Sigmoid colon (tissue), 7 donors: ENCODE data around the gene GMEB1. TPM values are rescaled to one million over a fixed set of nuclear protein-coding genes. Genes with fewer than 3 reads are reported as not detected.
"Not testable (repeated sequence)": the region's sequence is repeated elsewhere in the genome, so short reads cannot be mapped to it uniquely, and the experiment has no call there.

Source experiments
- DNase-seq: peaks from one replicate; pipeline ENCODE4 v3.0.0-alpha.2; 2019
- H3K27ac ChIP-seq, 4 donors: fragments of 200-600 bp; sonication (generic); one replicate each; pipeline ENCODE4 v1.5.1; 2016 to 2019; ENCODE audit warnings: mild to moderate bottlenecking in 1 of 4
- H3K27me3 ChIP-seq, 3 donors: fragments of 200-600 bp; sonication (generic); one replicate each; pipeline ENCODE4 v1.5.1; 2019; ENCODE audit warnings: mild to moderate bottlenecking in 1 of 3
- H3K36me3 ChIP-seq, 4 donors: fragments of 200-600 bp; sonication (generic); one replicate each; pipeline ENCODE4 v1.5.1; 2016 to 2019
- H3K4me1 ChIP-seq, 4 donors: fragments of 200-600 bp; sonication (generic); one replicate each; pipeline ENCODE4 v1.5.1; 2017 to 2019
- H3K4me3 ChIP-seq, 4 donors: fragments of 200-600 bp; sonication (generic); one replicate each; pipeline ENCODE4 v1.5.1; 2017 to 2019; ENCODE audit warnings: mild to moderate bottlenecking in 2 of 4, moderate library complexity in 1 of 4
- H3K9me3 ChIP-seq, 4 donors: fragments of 200-600 bp in 3 of 4; sonication (generic) in 3 of 4; one replicate each; pipeline versions ENCODE4 v1.5.1 to v1.6.1; 2013 to 2019
- EP300 ChIP-seq, 4 donors: sonication (generic); formaldehyde crosslinking; IDR thresholded peaks; one replicate each; pipeline ENCODE4 v1.6.1; 2017; ENCODE audit warnings: antibody characterized with exemption in 4 of 4
- POLR2A ChIP-seq, 2 donors: fragments of 450-650 bp; IDR thresholded peaks; one replicate each; pipeline ENCODE4 v1.6.1; 2016; ENCODE audit warnings: antibody characterized with exemption in 2 of 2, mild to moderate bottlenecking in 2 of 2, moderate library complexity in 2 of 2
- POLR2AphosphoS5 ChIP-seq, 4 donors: sonication (generic); formaldehyde crosslinking; IDR thresholded peaks; one replicate each; pipeline ENCODE4 v1.6.1; 2017; ENCODE audit warnings: antibody characterized with exemption in 4 of 4
- WGBS, 2 donors: extraction: QIAGEN DNeasy Blood & Tissue Kit; methylation state at CpG; one replicate each; pipeline ENCODE4 v1.1.7; 2013; 5-methylcytosine and 5-hydroxymethylcytosine counted together
- intact Hi-C: fragments of 100-400 bp; cut with DNase I; formaldehyde crosslinking; loops from one replicate; pipeline ENCODE4 v1.15.1; 2023
- polyA plus RNA-seq, 3 donors: library from polyadenylated mRNA; stranded (reverse); fragments of 200-250 nt; gene quantifications; one replicate each; pipeline ENCODE4 v1.2.3, GENCODE V29; 2013
- total RNA-seq, 4 donors: library from RNA; depleted of rRNA; stranded (reverse); fragments of >200 nt; gene quantifications; one replicate each; pipeline ENCODE4 v1.1.0, GENCODE V29; 2016
- TF ChIP-seq, protein P1 (sequence below), 4 experiments: fragments of 450-650 bp in 3 of 4; fragments of 200-600 bp in 1 of 4; IDR thresholded peaks; one replicate each; pipeline ENCODE4 v1.5.1; 2016 to 2019; ENCODE audit warnings: antibody characterized with exemption in 4 of 4, mild to moderate bottlenecking in 3 of 4, moderate library complexity in 2 of 4
- donor health status: healthy with polysubstance abuse.
- donor health status: Bipolar disorder and iron deficiency.
- donor health status: healthy.

The GMEB1 gene
- total and polyA plus RNA-seq, 7 donors, result 3.7 to 8.9 (median 6.7) TPM

DNA sequence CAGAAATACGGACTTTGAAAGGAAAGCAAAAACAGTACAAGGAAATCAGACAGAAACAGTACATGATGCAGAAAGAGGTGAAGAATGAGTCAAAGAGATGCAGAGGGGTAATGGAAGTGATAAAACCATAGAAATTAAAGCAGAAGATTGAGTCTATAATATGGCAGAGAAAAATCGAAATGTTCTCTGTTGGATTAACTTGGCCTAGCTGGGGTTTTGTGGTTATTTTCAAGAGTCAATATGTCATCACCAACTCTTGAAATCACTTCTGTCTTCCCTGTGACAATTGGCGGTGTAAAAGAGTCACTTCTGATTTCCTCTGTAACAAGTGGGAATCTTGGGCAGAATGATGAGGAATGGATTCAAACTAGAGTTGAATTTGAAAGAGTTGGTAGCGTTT, 75.6 kb downstream of the GMEB1 start:
- peaks cover 0 to 83% (median 75%) of the 10 kb centered on the region in 4 donors for H3K4me1 ChIP-seq
- intact Hi-C loops, result no loop called here

DNA sequence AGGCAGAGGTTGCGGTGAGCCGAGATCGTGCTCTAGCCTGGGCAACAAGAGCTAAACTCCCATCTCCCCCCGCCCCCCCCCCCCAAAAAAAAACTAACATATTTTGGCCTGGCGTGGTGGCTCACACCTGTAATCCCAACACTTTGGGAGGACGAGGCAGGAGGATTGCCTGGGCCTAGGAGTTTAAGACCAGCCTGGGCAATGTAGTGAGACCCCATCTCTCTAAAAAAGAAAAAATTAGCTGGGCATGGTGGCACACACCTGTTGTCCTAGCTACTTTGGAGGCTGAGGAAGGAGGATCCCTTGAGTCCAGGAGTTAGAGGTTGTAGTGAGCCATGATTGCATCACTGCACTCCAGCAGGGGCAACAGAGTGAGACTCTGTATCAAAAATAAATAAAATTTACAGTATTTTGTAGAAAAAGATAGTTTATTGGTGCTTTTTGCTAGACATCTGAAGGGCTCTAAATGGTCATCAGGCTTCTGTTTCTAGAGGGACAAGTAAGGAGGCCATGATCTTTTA, 77.1 kb downstream of the GMEB1 start:
- H3K4me1 ChIP-seq, result peaks cover 0 to 83% (median 73%) of the 10 kb centered on the region in 4 donors
- intact Hi-C loops, result no loop called here

More for the DNA sequence above, 75.6 kb downstream of the GMEB1 start:
- DNase-seq, result no peak
- 74 to 75% methylated on average over 4 of the region's 4 CpGs for WGBS, 2 donors
- Histone ChIP-seq H3K36me3 (peaks cover 31 to 78% (median 40%) of the 10 kb centered on the region in 4 donors), H3K27ac (no peak overlapping the region), H3K27me3 (no peaks in the 10 kb centered on the region), H3K9me3 (no peaks in the 10 kb centered on the region), H3K4me3 (no peak overlapping the region)
- TF ChIP-seq POLR2AphosphoS5 (IDR thresholded peaks at IDR 0.05), result no peak
- TF ChIP-seq, protein P1, sequence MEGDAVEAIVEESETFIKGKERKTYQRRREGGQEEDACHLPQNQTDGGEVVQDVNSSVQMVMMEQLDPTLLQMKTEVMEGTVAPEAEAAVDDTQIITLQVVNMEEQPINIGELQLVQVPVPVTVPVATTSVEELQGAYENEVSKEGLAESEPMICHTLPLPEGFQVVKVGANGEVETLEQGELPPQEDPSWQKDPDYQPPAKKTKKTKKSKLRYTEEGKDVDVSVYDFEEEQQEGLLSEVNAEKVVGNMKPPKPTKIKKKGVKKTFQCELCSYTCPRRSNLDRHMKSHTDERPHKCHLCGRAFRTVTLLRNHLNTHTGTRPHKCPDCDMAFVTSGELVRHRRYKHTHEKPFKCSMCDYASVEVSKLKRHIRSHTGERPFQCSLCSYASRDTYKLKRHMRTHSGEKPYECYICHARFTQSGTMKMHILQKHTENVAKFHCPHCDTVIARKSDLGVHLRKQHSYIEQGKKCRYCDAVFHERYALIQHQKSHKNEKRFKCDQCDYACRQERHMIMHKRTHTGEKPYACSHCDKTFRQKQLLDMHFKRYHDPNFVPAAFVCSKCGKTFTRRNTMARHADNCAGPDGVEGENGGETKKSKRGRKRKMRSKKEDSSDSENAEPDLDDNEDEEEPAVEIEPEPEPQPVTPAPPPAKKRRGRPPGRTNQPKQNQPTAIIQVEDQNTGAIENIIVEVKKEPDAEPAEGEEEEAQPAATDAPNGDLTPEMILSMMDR (IDR thresholded peaks at IDR 0.05), result no peak
- TF ChIP-seq POLR2A (IDR thresholded peaks at IDR 0.05), result no peak
- TF ChIP-seq EP300 (IDR thresholded peaks at IDR 0.05), result no peak

DNA sequence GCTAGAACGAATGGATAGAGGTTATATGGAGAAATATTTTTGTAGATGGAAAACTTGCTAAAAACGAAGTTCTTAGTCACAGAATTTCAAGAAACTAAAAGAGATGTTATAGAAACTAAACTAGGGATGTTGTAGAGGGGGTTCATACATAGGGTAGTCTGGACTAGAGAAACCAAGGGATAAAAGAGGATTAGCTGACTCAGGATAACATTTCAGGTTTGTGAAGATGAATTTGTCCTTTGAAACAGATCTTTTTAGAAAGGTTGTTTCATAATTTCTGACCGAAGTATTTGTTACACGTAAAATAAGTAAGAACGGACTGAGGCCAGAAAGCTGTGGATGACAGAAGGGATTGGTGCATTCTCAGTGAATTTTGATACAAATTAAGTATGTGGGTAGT, 81.7 kb downstream of the GMEB1 start:
- no peaks in the 10 kb centered on the region for H3K9me3 ChIP-seq
- TF ChIP-seq POLR2AphosphoS5 (IDR thresholded peaks at IDR 0.05) (no peak), EP300 (IDR thresholded peaks at IDR 0.05) (no peak), POLR2A (IDR thresholded peaks at IDR 0.05) (no peak)
- TF ChIP-seq, protein P1 (IDR thresholded peaks at IDR 0.05), result no peak
- intact Hi-C loops, result no loop called here
- no peaks in the 10 kb centered on the region for H3K27me3 ChIP-seq
- DNase-seq, result no peak
- H3K36me3 ChIP-seq, result peaks cover 0 to 24% (median 0%) of the 10 kb centered on the region in 4 donors
- 85 to 91% methylated on average over 5 of the region's 5 CpGs for WGBS, 2 donors
- H3K4me3 ChIP-seq, result no peak overlapping the region
- H3K27ac ChIP-seq, result no peak overlapping the region
- peaks cover 0 to 98% (median 86%) of the 10 kb centered on the region in 4 donors for H3K4me1 ChIP-seq

More for the DNA sequence above, 77.1 kb downstream of the GMEB1 start:
- peaks cover 25 to 64% (median 36%) of the 10 kb centered on the region in 4 donors for H3K36me3 ChIP-seq
- no peak for DNase-seq
- H3K27ac ChIP-seq, result no peak overlapping the region
- TF ChIP-seq POLR2AphosphoS5 (IDR thresholded peaks at IDR 0.05), result no peak
- TF ChIP-seq POLR2A (IDR thresholded peaks at IDR 0.05), result no peak
- no peak for TF ChIP-seq EP300 (IDR thresholded peaks at IDR 0.05)
- TF ChIP-seq, protein P1 (IDR thresholded peaks at IDR 0.05), result no peak
- no peaks in the 10 kb centered on the region for H3K9me3 ChIP-seq
- no peaks in the 10 kb centered on the region for H3K27me3 ChIP-seq
- H3K4me3 ChIP-seq, result no peak overlapping the region
- whole genome bisulfite sequencing, 2 donors, result 93 to 96% methylated on average over 6 of the region's 6 CpGs

DNA sequence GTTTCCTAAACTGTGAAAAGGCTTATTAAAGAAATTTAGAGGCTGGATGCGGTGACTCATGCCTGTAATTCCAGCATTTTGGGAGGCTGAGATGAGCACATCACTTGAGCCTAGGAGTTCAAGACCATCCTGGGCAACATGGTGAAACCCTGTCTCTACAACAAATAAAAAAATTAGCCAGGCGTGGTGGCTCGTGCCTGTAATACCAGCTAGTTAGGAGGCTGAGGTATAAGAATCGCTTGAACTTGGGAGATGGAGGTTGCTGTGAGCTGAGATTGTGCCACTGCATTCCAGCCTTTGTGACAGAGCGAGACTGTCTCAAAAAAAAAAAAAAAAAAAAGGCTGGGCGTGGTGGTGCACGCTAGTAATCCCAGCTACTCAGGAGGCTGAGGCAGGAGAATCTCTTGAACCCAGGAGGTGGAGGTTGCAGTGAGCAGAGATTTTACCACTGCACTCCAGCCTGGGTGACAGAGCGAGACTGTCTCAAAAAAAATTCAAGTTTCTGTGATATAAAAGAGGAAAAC, 82.2 kb downstream of the GMEB1 start:
- H3K27me3 ChIP-seq, H3K9me3 ChIP-seq, DNase-seq, intact Hi-C loops, H3K4me3 ChIP-seq, H3K27ac ChIP-seq: not testable (repeated sequence)
- peaks cover 0 to 98% (median 88%) of the 10 kb centered on the region in 4 donors for H3K4me1 ChIP-seq
- H3K36me3 ChIP-seq, result peaks cover 0 to 21% (median 0%) of the 10 kb centered on the region in 4 donors
- WGBS, 2 donors, result 79 to 89% methylated on average over 8 of the region's 8 CpGs

DNA sequence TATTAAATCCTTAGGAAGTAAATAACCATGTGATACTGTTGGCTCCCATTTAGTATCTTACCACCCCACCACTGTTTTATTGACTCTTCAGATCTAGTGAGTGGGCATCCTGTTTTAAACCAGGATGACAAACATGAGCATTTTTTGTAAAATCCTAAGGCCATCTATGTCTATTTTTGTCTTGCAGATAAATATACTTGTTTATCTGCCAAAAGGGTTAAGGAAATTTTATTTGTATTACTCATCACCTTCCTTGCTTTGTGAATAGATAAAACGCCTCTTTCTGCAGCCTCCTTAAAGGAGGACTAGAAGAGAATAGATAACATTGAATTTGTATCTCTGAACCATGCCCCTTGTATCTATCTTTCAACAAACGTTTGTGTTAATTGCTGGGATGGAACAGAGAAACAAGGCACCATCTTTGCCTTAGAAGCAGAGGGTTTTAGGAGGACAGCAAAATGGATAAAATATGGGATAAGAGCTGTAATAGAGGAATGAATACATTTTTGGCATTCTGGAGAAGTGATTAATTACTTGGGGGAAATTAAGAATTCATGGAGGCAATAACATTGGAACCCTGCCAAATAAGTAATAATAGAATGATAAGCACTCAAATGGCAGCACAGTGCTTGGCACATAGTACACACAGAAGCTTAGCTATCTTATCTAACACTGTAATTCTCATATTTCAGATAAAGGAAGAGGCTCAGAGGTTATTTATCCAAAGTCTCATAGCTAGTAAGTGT, 82.9 kb downstream of the GMEB1 start:
- no peaks in the 10 kb centered on the region for H3K9me3 ChIP-seq
- H3K36me3 ChIP-seq, result peaks cover 0 to 15% (median 0%) of the 10 kb centered on the region in 4 donors
- peaks cover 0 to 98% (median 88%) of the 10 kb centered on the region in 4 donors for H3K4me1 ChIP-seq
- WGBS, 2 donors, result 29 to 49% methylated on average over 2 of the region's 2 CpGs
- H3K27me3 ChIP-seq, result no peaks in the 10 kb centered on the region
- H3K4me3 ChIP-seq, result no peak overlapping the region
- intact Hi-C loops, result no loop called here
- TF ChIP-seq, protein P1 (IDR thresholded peaks at IDR 0.05), result no peak
- TF ChIP-seq POLR2A (IDR thresholded peaks at IDR 0.05) (no peak), POLR2AphosphoS5 (IDR thresholded peaks at IDR 0.05) (no peak), EP300 (IDR thresholded peaks at IDR 0.05) (no peak)
- no peak for DNase-seq
- H3K27ac ChIP-seq, result no peak overlapping the region
